Esophagus squamous epithelium (tissue), 4 donors: ENCODE data around the gene VAPB.

ENCODE experiments used
- CTCF ChIP-seq, 6 experiments: fragments of 450-650 bp in 4 of 6; fragments of 200-600 bp in 2 of 6; sonication (generic) in 2 of 6; IDR thresholded peaks; one replicate each; pipeline ENCODE4 v1.5.1; 2016 to 2019; ENCODE audit warnings: antibody characterized with exemption in 6 of 6, mild to moderate bottlenecking in 4 of 6, moderate library complexity in 4 of 6
- POLR2A ChIP-seq, 4 donors: fragments of 450-650 bp; IDR thresholded peaks; one replicate each; pipeline ENCODE4 v1.6.1; 2017; ENCODE audit warnings: antibody characterized with exemption in 4 of 4, mild to moderate bottlenecking in 4 of 4, moderate library complexity in 3 of 4

GRCh38 chr20:58398254-58398653 lies 9.2 kb downstream of the VAPB start:
- TF ChIP-seq CTCF (IDR thresholded peaks at IDR 0.05) (no peak), POLR2A (IDR thresholded peaks at IDR 0.05) (no peak)
